Measurements from ENCODE around the gene CRTAP. TPM values are rescaled to one million over a fixed set of nuclear protein-coding genes. Genes with fewer than 3 reads are reported as not detected.

The CRTAP gene
- total RNA-seq, 4 donors from 2014 or later, result 174 to 687 (median 286) TPM

DNA sequence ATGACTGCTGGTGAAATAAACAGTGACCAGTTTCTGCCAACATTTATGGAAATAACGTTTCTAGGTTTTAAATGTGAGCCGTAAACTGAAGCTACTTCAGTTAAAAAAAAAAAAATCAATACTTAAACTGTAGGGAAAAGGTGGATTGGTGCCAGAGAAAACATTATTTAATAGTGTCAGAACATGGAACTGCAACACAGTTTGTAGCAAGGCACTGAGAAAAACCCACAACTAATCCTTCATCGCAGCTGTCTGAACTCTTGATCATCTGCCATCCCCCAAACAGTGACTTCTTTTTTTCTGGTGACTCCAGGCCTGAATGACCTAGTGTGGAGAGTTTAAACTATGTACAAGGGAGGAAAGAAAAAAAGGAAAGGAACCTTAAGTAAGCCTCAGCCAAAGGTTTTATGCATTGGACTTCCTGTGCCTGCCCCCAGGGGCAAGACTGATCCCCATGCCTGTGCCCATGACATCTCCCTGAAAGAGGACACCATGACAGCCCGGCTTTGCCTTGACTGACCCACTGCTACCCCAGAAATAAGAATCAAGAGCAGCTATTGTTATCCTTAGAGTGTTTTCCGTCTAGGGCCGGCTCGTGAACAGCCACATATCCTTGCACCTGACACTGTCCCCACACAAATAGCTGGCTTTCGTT is 33.1 kb downstream of the CRTAP start:
- no peak overlapping the region for H3K4me3 ChIP-seq
- H3K4me1 ChIP-seq, result no peaks in the 10 kb centered on the region
- H3K27me3 ChIP-seq, result no peaks in the 10 kb centered on the region
- no peak for TF ChIP-seq POLR2A (IDR thresholded peaks at IDR 0.05)
- no peak for TF ChIP-seq CTCF (IDR thresholded peaks at IDR 0.05)
- no peak for DNase-seq
- no peak overlapping the region for H3K27ac ChIP-seq
- H3K9me3 ChIP-seq, result no peaks in the 10 kb centered on the region
- intact Hi-C loops (cut with DNase I; ENCODE audit: low total_unique reads), result no loop called here
- no peaks in the 10 kb centered on the region for H3K36me3 ChIP-seq

- intact Hi-C loops (cut with DNase I; ENCODE audit: low total_unique reads), result no loop called here
- no peak for DNase-seq
- Histone ChIP-seq H3K27ac (no peak overlapping the region), H3K27me3 (no peaks in the 10 kb centered on the region), H3K36me3 (no peaks in the 10 kb centered on the region), H3K4me1 (no peaks in the 10 kb centered on the region), H3K9me3 (no peaks in the 10 kb centered on the region), H3K4me3 (no peak overlapping the region)
- TF ChIP-seq CTCF (IDR thresholded peaks at IDR 0.05), result no peak
- TF ChIP-seq POLR2A (IDR thresholded peaks at IDR 0.05), result no peak
Observed at GRCh38 chr3:33149342-33149741, 35.5 kb downstream of the CRTAP start.

GRCh38 chr3:33152363-33153360 is 38.8 kb downstream of the CRTAP start:
- no peaks in the 10 kb centered on the region for H3K27me3 ChIP-seq
- DNase-seq, result no peak
- H3K27ac ChIP-seq, result no peak overlapping the region
- peaks cover 0 to 3% of the 10 kb centered on the region in 2 donors for H3K4me1 ChIP-seq
- intact Hi-C loops (cut with DNase I; ENCODE audit: low total_unique reads), result no loop called here
- no peaks in the 10 kb centered on the region for H3K9me3 ChIP-seq
- H3K4me3 ChIP-seq, result no peak overlapping the region
- no peaks in the 10 kb centered on the region for H3K36me3 ChIP-seq
- no peak for TF ChIP-seq POLR2A (IDR thresholded peaks at IDR 0.05)
- TF ChIP-seq CTCF (IDR thresholded peaks at IDR 0.05), result no peak

- Histone ChIP-seq H3K4me3 (no peak overlapping the region), H3K4me1 (peaks cover 0 to 3% of the 10 kb centered on the region in 2 donors), H3K9me3 (no peaks in the 10 kb centered on the region), H3K36me3 (no peaks in the 10 kb centered on the region), H3K27me3 (no peaks in the 10 kb centered on the region), H3K27ac (no peak overlapping the region)
- DNase-seq, result no peak
- intact Hi-C loops (cut with DNase I; ENCODE audit: low total_unique reads), result no loop called here
- no peak for TF ChIP-seq CTCF (IDR thresholded peaks at IDR 0.05)
- no peak for TF ChIP-seq POLR2A (IDR thresholded peaks at IDR 0.05)
Observed at GRCh38 chr3:33153782-33154181, 40.0 kb downstream of the CRTAP start.

DNA sequence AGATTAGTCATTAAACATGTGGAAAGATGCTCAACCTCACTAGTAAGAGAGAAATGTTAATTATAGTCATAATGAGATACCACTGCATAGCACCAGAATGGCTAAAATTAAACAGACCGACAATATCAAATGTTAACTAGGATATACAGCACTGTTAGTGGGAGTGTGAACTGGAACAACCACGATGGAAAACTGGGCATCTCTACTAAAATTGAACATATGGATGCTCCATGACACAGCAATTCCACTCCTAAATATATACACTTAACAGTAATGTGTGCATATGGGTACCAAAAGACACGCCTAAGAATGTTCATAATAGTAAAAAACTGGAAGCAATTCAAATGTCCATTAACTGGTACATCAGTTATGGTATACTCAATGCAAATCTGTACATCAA is 41.5 kb downstream of the CRTAP start:
- no peak for TF ChIP-seq POLR2A (IDR thresholded peaks at IDR 0.05)
- no peak for TF ChIP-seq CTCF (IDR thresholded peaks at IDR 0.05)
- Histone ChIP-seq H3K27me3 (no peaks in the 10 kb centered on the region), H3K36me3 (no peaks in the 10 kb centered on the region), H3K9me3 (no peaks in the 10 kb centered on the region), H3K27ac (no peak overlapping the region), H3K4me3 (no peak overlapping the region), H3K4me1 (peaks cover 0 to 3% of the 10 kb centered on the region in 2 donors)
- intact Hi-C loops (cut with DNase I; ENCODE audit: low total_unique reads), result no loop called here
- DNase-seq, result no peak

Measured in uterus (tissue), 4 donors.